SU-DHL-6 (cell line): ENCODE results near the gene TFAP2C.

ENCODE experiments used
- H2AFZ ChIP-seq: fragments of 200-600 bp; sonication (generic); 2 replicates; pipeline ENCODE4 v1.6.1; 2014; ENCODE audit warnings: low read depth, mild to moderate bottlenecking, moderate library complexity, mixed read lengths, antibody characterized with exemption, low read length; ENCODE audit not compliant: severe bottlenecking
- H3F3A ChIP-seq: fragments of 200-600 bp; shearing (Covaris generic); 2 replicates; pipeline ENCODE4 v1.6.0; 2016; ENCODE audit warnings: antibody characterized with exemption, mild to moderate bottlenecking; ENCODE audit not compliant: insufficient read depth
- H3K27ac ChIP-seq: fragments of 200-600 bp; sonication (generic); 2 replicates; pipeline ENCODE4 v1.5.1; 2016; ENCODE audit warnings: low read depth, mild to moderate bottlenecking, low read length, moderate library complexity, mixed read lengths
- H3K27me3 ChIP-seq: fragments of 200-600 bp; sonication (generic), shearing (Covaris generic); 2 replicates; pipeline ENCODE4 v1.6.0; 2014; ENCODE audit warnings: mild to moderate bottlenecking, low read length
- H3K36me3 ChIP-seq: fragments of 200-600 bp; sonication (generic); 2 replicates; pipeline ENCODE4 v1.6.1; 2014; ENCODE audit warnings: mild to moderate bottlenecking, low read length, mixed read lengths
- H3K4me2 ChIP-seq: fragments of 300-600, 200-600 bp; shearing (Covaris generic), sonication (generic); 2 replicates; pipeline ENCODE4 v1.6.0; 2014; ENCODE audit warnings: low read length, low read depth, mild to moderate bottlenecking; ENCODE audit not compliant: poor library complexity, severe bottlenecking
- H3K4me3 ChIP-seq: fragments of 200-600 bp; sonication (generic); 2 replicates; pipeline ENCODE4 v1.5.1; 2014; ENCODE audit warnings: antibody characterized with exemption, low read length, mild to moderate bottlenecking, mixed read lengths; ENCODE audit not compliant: insufficient read depth, poor library complexity, severe bottlenecking
- H3K79me2 ChIP-seq: fragments of 200-600 bp; sonication (generic); 2 replicates; pipeline ENCODE4 v1.6.1; 2014; ENCODE audit warnings: mild to moderate bottlenecking, low read length, moderate library complexity; ENCODE audit not compliant: insufficient read depth
- H3K9ac ChIP-seq: fragments of 200-600 bp; sonication (generic); 2 replicates; pipeline ENCODE4 v1.7.0; 2014; ENCODE audit warnings: mild to moderate bottlenecking, low read length
- H3K9me2 ChIP-seq: fragments of 200-600 bp; sonication (generic); replicated peaks from 2 replicates; pipeline ENCODE4 v1.6.1; 2014; ENCODE audit warnings: low read length; ENCODE audit not compliant: insufficient read depth
- H3K9me3 ChIP-seq: fragments of 200-600 bp; sonication (generic); 2 replicates; pipeline ENCODE4 v1.6.1; 2014; ENCODE audit warnings: low read length, mixed read lengths; ENCODE audit not compliant: insufficient read depth
- H4K20me1 ChIP-seq: fragments of 200-600 bp; sonication (generic); 2 replicates; pipeline ENCODE4 v1.6.1; 2014; ENCODE audit warnings: low read depth, mild to moderate bottlenecking, antibody characterized with exemption, low read length, moderate library complexity, mixed read lengths
- CTCF ChIP-seq: fragments of 200-600 bp; sonication (generic); IDR thresholded peaks from one replicate; pipeline ENCODE4 v1.5.1; 2017; ENCODE audit warnings: antibody characterized with exemption, mild to moderate bottlenecking, low read length, moderate library complexity; ENCODE audit not compliant: insufficient read depth, poor library complexity, severe bottlenecking
- EZH2phosphoT487 ChIP-seq: fragments of 200-600 bp; sonication (generic), shearing (Covaris generic); conservative IDR thresholded peaks from 2 replicates; pipeline ENCODE4 v1.6.1; 2018; ENCODE audit warnings: mild to moderate bottlenecking, antibody characterized with exemption, low read length, moderate library complexity, mixed read lengths

TFAP2C gene

GRCh38 chr20:56582542-56582941, 46.6 kb upstream of the TFAP2C start:
- no peak overlapping the region for H3K9ac ChIP-seq
- no peaks in the 10 kb centered on the region for H3K9me3 ChIP-seq
- H3F3A ChIP-seq, result no peaks in the 10 kb centered on the region
- H3K4me2 ChIP-seq, result no peak overlapping the region
- no peak overlapping the region for H2AFZ ChIP-seq
- no peak overlapping the region for H3K4me3 ChIP-seq
- TF ChIP-seq CTCF (no peak), EZH2phosphoT487 (no peak)
- H3K27me3 ChIP-seq, result no peaks in the 10 kb centered on the region
- H3K9me2 ChIP-seq, result no peaks in the 10 kb centered on the region
- H4K20me1 ChIP-seq, result no peaks in the 10 kb centered on the region
- no peaks in the 10 kb centered on the region for H3K79me2 ChIP-seq
- H3K27ac ChIP-seq, result no peak overlapping the region
- no peaks in the 10 kb centered on the region for H3K36me3 ChIP-seq

GRCh38 chr20:56584916-56585315, 44.2 kb upstream of the TFAP2C start:
- Histone ChIP-seq H3F3A (no peaks in the 10 kb centered on the region), H3K36me3 (no peaks in the 10 kb centered on the region), H3K79me2 (no peaks in the 10 kb centered on the region), H4K20me1 (no peaks in the 10 kb centered on the region), H3K27ac (no peak overlapping the region), H2AFZ (no peak overlapping the region), H3K27me3 (no peaks in the 10 kb centered on the region), H3K9me2 (no peaks in the 10 kb centered on the region), H3K4me2 (no peak overlapping the region), H3K4me3 (no peak overlapping the region), H3K9ac (no peak overlapping the region), H3K9me3 (no peaks in the 10 kb centered on the region)
- no peak for TF ChIP-seq CTCF
- TF ChIP-seq EZH2phosphoT487, result no peak

GRCh38 chr20:56587307-56588041, 41.6 kb upstream of the TFAP2C start:
- no peak overlapping the region for H2AFZ ChIP-seq
- TF ChIP-seq EZH2phosphoT487 (no peak), CTCF (no peak)

More at GRCh38 chr20:56587307-56588041, 41.6 kb upstream of the TFAP2C start:
- no peaks in the 10 kb centered on the region for H3K9me2 ChIP-seq
- no peaks in the 10 kb centered on the region for H3K27me3 ChIP-seq
- no peak overlapping the region for H3K4me2 ChIP-seq
- H3K9me3 ChIP-seq, result no peaks in the 10 kb centered on the region
- H3K9ac ChIP-seq, result no peak overlapping the region
- H3K27ac ChIP-seq, result no peak overlapping the region
- no peaks in the 10 kb centered on the region for H3K36me3 ChIP-seq
- H3K4me3 ChIP-seq, result no peak overlapping the region
- no peaks in the 10 kb centered on the region for H3F3A ChIP-seq
- no peaks in the 10 kb centered on the region for H4K20me1 ChIP-seq
- no peaks in the 10 kb centered on the region for H3K79me2 ChIP-seq
